IPS-18c (cell line): ENCODE results near the gene SUSD1.

ENCODE experiments used
- H3K4me3 ChIP-seq: 2 replicates; pipeline ENCODE4 v1.7.0; 2013; ENCODE audit warnings: low read depth, mild to moderate bottlenecking, low read length, moderate library complexity; ENCODE audit not compliant: insufficient read depth
- H3K9me3 ChIP-seq: one replicate; pipeline ENCODE4 v1.6.1; 2013; ENCODE audit warnings: mild to moderate bottlenecking, low read length, moderate library complexity; ENCODE audit not compliant: control insufficient read depth, insufficient read depth

SUSD1 gene

GRCh38 chr9:112000743-112001142 is 174.4 kb downstream of the SUSD1 start:
- Histone ChIP-seq H3K4me3 (no peak overlapping the region), H3K9me3 (no peaks in the 10 kb centered on the region)

GRCh38 chr9:111999319-111999718 is 175.8 kb downstream of the SUSD1 start:
- H3K9me3 ChIP-seq, result no peaks in the 10 kb centered on the region
- no peak overlapping the region for H3K4me3 ChIP-seq

- Histone ChIP-seq H3K4me3 (no peak overlapping the region), H3K9me3 (no peaks in the 10 kb centered on the region)
These were observed 177.3 kb downstream of the SUSD1 start for GRCh38 chr9:111997831-111998230.

GRCh38 chr9:111994831-111995458 is 180.2 kb downstream of the SUSD1 start:
- H3K9me3 ChIP-seq, result no peaks in the 10 kb centered on the region
- no peak overlapping the region for H3K4me3 ChIP-seq

GRCh38 chr9:111993319-111993718 is 181.8 kb downstream of the SUSD1 start:
- Histone ChIP-seq H3K9me3 (no peaks in the 10 kb centered on the region), H3K4me3 (no peak overlapping the region)

- Histone ChIP-seq H3K9me3 (no peaks in the 10 kb centered on the region), H3K4me3 (no peak overlapping the region)
These were observed 182.6 kb downstream of the SUSD1 start for GRCh38 chr9:111992523-111992922.

GRCh38 chr9:111991179-111991578 is 183.9 kb downstream of the SUSD1 start:
- H3K9me3 ChIP-seq, result no peaks in the 10 kb centered on the region

More at GRCh38 chr9:111991179-111991578, 183.9 kb downstream of the SUSD1 start:
- no peak overlapping the region for H3K4me3 ChIP-seq
